ENCODE results near the gene MYO10.

- TF ChIP-seq CTCF (IDR thresholded peaks at IDR 0.05), result no peak
- TF ChIP-seq EP300 (IDR thresholded peaks at IDR 0.05), result no peak
- TF ChIP-seq POLR2A (IDR thresholded peaks at IDR 0.05), result no peak
These were observed 47.4 kb downstream of the MYO10 start for GRCh38 chr5:16888694-16889124.
